A549 (cell line): Measurements from ENCODE around the gene ENKUR. TPM values are rescaled to one million over a fixed set of nuclear protein-coding genes. Genes with fewer than 3 reads are reported as not detected.

Experiments
- ATAC-seq, 2 experiments: fragments of 200-7000 bp in 1 of 2; fragments of >200 bp in 1 of 2; cut with Nextera tagmentation in 1 of 2; cut with Tn5 transposase in 1 of 2; 3 replicates each; pipeline versions ENCODE4 v1.8.0 to v1.9.1; 2018 to 2020; ENCODE audit warnings: mild to moderate bottlenecking in 1 of 2, moderate library complexity in 1 of 2
- CTCF ChIA-PET: fragments of 300-600 bp; sonication (Branson Sonifier 250); formaldehyde crosslinking; extraction: SDS; loops from one replicate; lab custom pipeline; 2021; ENCODE audit warnings: antibody characterized with exemption, inconsistent platforms; lab: Yijun Ruan, JAX
- POLR2A ChIA-PET: fragments of 350-600 bp; formaldehyde crosslinking; extraction: SDS; loops from one replicate; lab custom pipeline; 2021; ENCODE audit warnings: antibody characterized with exemption, inconsistent platforms; lab: Yijun Ruan, JAX
- DNase-seq, 2 experiments: peaks; one replicate each; pipeline versions ENCODE4 v3.0.0 to v3.0.0-alpha.2; 2011 to 2016; ENCODE audit warnings: low read depth in 1 of 2, low spot score in 1 of 2
- FAIRE-seq: peaks from 2 replicates; lab custom pipeline; 2011; peaks lifted over from hg19 to GRCh38; lab: Jason Lieb, UNC
- H3K27ac ChIP-seq, 2 experiments: fragments of >200 bp; sonication (Bioruptor Twin); formaldehyde crosslinking; 3 replicates each; pipeline ENCODE4 v1.5.1; 2016 to 2017
- H3K4me1 ChIP-seq: fragments of >200 bp; sonication (Bioruptor Twin); formaldehyde crosslinking; 3 replicates; pipeline ENCODE4 v1.6.1; 2016
- H3K4me2 ChIP-seq: fragments of >200 bp; sonication (Bioruptor Twin); formaldehyde crosslinking; 3 replicates; pipeline ENCODE4 v1.6.1; 2016
- H3K4me3 ChIP-seq: fragments of >200 bp; sonication (Bioruptor Twin); formaldehyde crosslinking; 3 replicates; pipeline ENCODE4 v1.5.1; 2016
- H3K9me3 ChIP-seq: fragments of >200 bp; sonication (Bioruptor Twin); formaldehyde crosslinking; 3 replicates; pipeline ENCODE4 v1.6.1; 2016
- ATOH8 ChIP-seq: fragments of 250-450 bp; sonication (Bioruptor Pico); IDR thresholded peaks from 2 replicates; pipeline ENCODE4 v1.5.0; 2020; ENCODE audit warnings: low read depth, mild to moderate bottlenecking, moderate library complexity
- BCL3 ChIP-seq: fragments of >200 bp; sonication (Bioruptor Twin); formaldehyde crosslinking; IDR thresholded peaks from 3 replicates; pipeline ENCODE4 v1.6.1; 2016
- BHLHE40 ChIP-seq: IDR thresholded peaks from 2 replicates; pipeline ENCODE4 v1.6.1; 2012; ENCODE audit warnings: low read depth, low read length, inconsistent platforms
- CEBPB ChIP-seq, 2 experiments: fragments of >200 bp in 1 of 2; sonication (Bioruptor Twin) in 1 of 2; formaldehyde crosslinking in 1 of 2; IDR thresholded peaks; 2 replicates each; pipeline ENCODE4 v1.6.1; 2012 to 2016
- CHD2 ChIP-seq: fragments of 150-350 bp; IDR thresholded peaks from 2 replicates; pipeline ENCODE4 v1.6.1; 2014; ENCODE audit warnings: low read length; ENCODE audit not compliant: partially characterized antibody
- CHD4 ChIP-seq: fragments of 200-600 bp; sonication (generic); IDR thresholded peaks from 2 replicates; pipeline ENCODE4 v1.6.1; 2016; ENCODE audit warnings: antibody characterized with exemption, mild to moderate bottlenecking, borderline replicate concordance
- EHF ChIP-seq: fragments of 250-450 bp; sonication (Bioruptor Pico); IDR thresholded peaks from 2 replicates; pipeline ENCODE4 v1.5.0; 2020; ENCODE audit warnings: mild to moderate bottlenecking
- EHMT2 ChIP-seq: fragments of 200-600 bp; sonication (generic); IDR thresholded peaks from 2 replicates; pipeline ENCODE4 v1.6.1; 2016; ENCODE audit warnings: antibody characterized with exemption, low read depth, mild to moderate bottlenecking, moderate library complexity
- EP300 ChIP-seq, 2 experiments: fragments of >200 bp; sonication (Bioruptor Twin); formaldehyde crosslinking; IDR thresholded peaks; 2 replicates in 1 of 2; 3 replicates in 1 of 2; pipeline ENCODE4 v1.6.1; 2016 to 2017
- FOXS1 ChIP-seq: fragments of 250-450 bp; sonication (Bioruptor Pico); IDR thresholded peaks from 2 replicates; pipeline ENCODE4 v1.5.0; 2020; ENCODE audit warnings: mild to moderate bottlenecking, moderate library complexity
- GATA3 ChIP-seq: IDR thresholded peaks from 2 replicates; pipeline ENCODE4 v1.6.1; 2012; ENCODE audit warnings: borderline replicate concordance
- HEYL ChIP-seq: fragments of 250-450 bp; sonication (Bioruptor Pico); IDR thresholded peaks from 2 replicates; pipeline ENCODE4 v1.8.0; 2021; ENCODE audit warnings: mild to moderate bottlenecking, moderate library complexity
- HOXB13 ChIP-seq: fragments of 250-450 bp; sonication (Bioruptor Pico); IDR thresholded peaks from 2 replicates; pipeline ENCODE4 v1.5.0; 2020; ENCODE audit warnings: low read depth, mild to moderate bottlenecking, moderate library complexity
- JUN ChIP-seq, 2 experiments: fragments of >200 bp; sonication (Bioruptor Twin); formaldehyde crosslinking; IDR thresholded peaks; 2 replicates in 1 of 2; 3 replicates in 1 of 2; pipeline ENCODE4 v1.6.1; 2016 to 2017
- JUNB ChIP-seq: fragments of >200 bp; sonication (Bioruptor Twin); formaldehyde crosslinking; IDR thresholded peaks from 2 replicates; pipeline ENCODE4 v1.6.1; 2016
- KDM5A ChIP-seq: fragments of 200-600 bp; sonication (generic); IDR thresholded peaks from 2 replicates; pipeline ENCODE4 v1.6.1; 2016; ENCODE audit warnings: antibody characterized with exemption, mild to moderate bottlenecking
- MAX ChIP-seq: IDR thresholded peaks from 2 replicates; pipeline ENCODE4 v1.6.1; 2012
- MAZ ChIP-seq: fragments of 150-350 bp; IDR thresholded peaks from 2 replicates; pipeline ENCODE4 v1.6.1; 2014; ENCODE audit warnings: antibody characterized with exemption, low read depth, low read length, borderline replicate concordance
- MYC ChIP-seq: IDR thresholded peaks from 2 replicates; pipeline ENCODE4 v1.6.1; 2012; ENCODE audit warnings: mild to moderate bottlenecking, inconsistent platforms, low read length, improper control_type of control experiment, borderline replicate concordance
- NR3C1 ChIP-seq: fragments of >200 bp; sonication (Bioruptor Twin); formaldehyde crosslinking; IDR thresholded peaks from 3 replicates; pipeline ENCODE4 v1.6.1; 2017
- POLR2A ChIP-seq: IDR thresholded peaks from 2 replicates; pipeline ENCODE4 v1.6.1; 2012; ENCODE audit warnings: mild to moderate bottlenecking, low read length
- RAD21 ChIP-seq, 2 experiments: fragments of >200 bp in 1 of 2; sonication (Bioruptor Twin) in 1 of 2; formaldehyde crosslinking in 1 of 2; IDR thresholded peaks in 1 of 2; conservative IDR thresholded peaks in 1 of 2; 2 replicates in 1 of 2; 3 replicates in 1 of 2; pipeline ENCODE4 v1.6.1; 2012 to 2018; ENCODE audit warnings: inconsistent platforms in 1 of 2
- RARB ChIP-seq: fragments of 250-450 bp; sonication (Bioruptor Pico); IDR thresholded peaks from 2 replicates; pipeline ENCODE4 v1.8.0; 2021; ENCODE audit warnings: mild to moderate bottlenecking, moderate library complexity
- TFCP2L1 ChIP-seq: fragments of 250-450 bp; sonication (Bioruptor Pico); IDR thresholded peaks from 2 replicates; pipeline ENCODE4 v1.5.0; 2021; ENCODE audit warnings: mild to moderate bottlenecking
- TP53 ChIP-seq: fragments of 250-450 bp; sonication (Bioruptor Pico); IDR thresholded peaks from 2 replicates; pipeline ENCODE4 v1.5.0; 2021; ENCODE audit warnings: mild to moderate bottlenecking, moderate library complexity
- USF2 ChIP-seq: fragments of 450-650 bp; IDR thresholded peaks from 2 replicates; pipeline ENCODE4 v1.6.1; 2014; ENCODE audit warnings: antibody characterized with exemption
- ZC3H11A ChIP-seq: fragments of 450-650 bp; IDR thresholded peaks from 2 replicates; pipeline ENCODE4 v1.6.1; 2014; ENCODE audit warnings: antibody characterized with exemption, mild to moderate bottlenecking
- WGBS: methylation state at CpG from one replicate; pipeline ENCODE4 v1.1.6; 2017; ENCODE audit errors: missing lambda C conversion rate; 5-methylcytosine and 5-hydroxymethylcytosine counted together
- polyA plus RNA-seq, 4 experiments: library from polyadenylated mRNA; depleted of rRNA in 3 of 4; stranded (reverse); fragments of >200 nt; fragmentation: RNase III in 1 of 4; extraction: RNeasy Plus Mini Kit Qiagen cat#74134 plus additional on column Dnase treatment in 1 of 4; gene quantifications; 2 replicates in 3 of 4; 3 replicates in 1 of 4; pipeline ENCODE4 v1.2.3, GENCODE V29; 2011 to 2017
- TF ChIP-seq, protein P1 (sequence below): fragments of >200 bp; sonication (Bioruptor Twin); formaldehyde crosslinking; IDR thresholded peaks from 2 replicates; pipeline ENCODE4 v1.6.1; 2016
- TF ChIP-seq, protein P2 (sequence below): fragments of 250-450 bp; sonication (Bioruptor Pico); IDR thresholded peaks from 2 replicates; pipeline ENCODE4 v1.5.0; 2021; ENCODE audit warnings: mild to moderate bottlenecking, moderate library complexity, borderline replicate concordance
- TF ChIP-seq, protein P3 (sequence below): IDR thresholded peaks from 2 replicates; pipeline ENCODE4 v1.6.1; 2012; ENCODE audit warnings: low read depth, borderline replicate concordance

The ENKUR gene
- polyA plus RNA-seq, 2 of the 4 experiments (the other 2 are of a cell fraction): 0.30 to 0.43 TPM

GRCh38 chr10:24953675-24954074, 62.3 kb downstream of the ENKUR start:
- ATAC-seq (no peak), DNase-seq (no peak), FAIRE-seq (no peak)
- H3K9me3 ChIP-seq: no peaks in the 10 kb centered on the region
- H3K27ac ChIP-seq: peak overlapping the region; percentile 97 to 100
- TF ChIP-seq HEYL (no peak), RAD21 (conservative IDR thresholded peaks at IDR 0.05 in 1 of 2, IDR thresholded peaks at IDR 0.05 in 1 of 2) (no peak), RARB (CRISPR knock-in tag) (no peak)
- 96% methylated on average over 11 of the region's 11 CpGs for WGBS
- H3K4me3 ChIP-seq: no peak overlapping the region
- peaks cover 39% of the 10 kb centered on the region for H3K4me1 ChIP-seq
- CTCF ChIA-PET: interaction anchor here (0.6 to 1.9 kb wide), 5 partner anchors 11 to 311 kb away, joined by 3 to 4 read pairs (median 3); no protein-coding TSS in a partner anchor
- H3K4me2 ChIP-seq: peak overlapping the region; percentile 84
- POLR2A ChIA-PET: interaction anchor here (0.6 to 0.7 kb wide), 4 partner anchors 10 to 319 kb away, joined by 3 to 15 read pairs (median 6); no protein-coding TSS in a partner anchor

- Histone ChIP-seq H3K4me2 (peak overlapping the region; percentile 84), H3K9me3 (no peaks in the 10 kb centered on the region), H3K4me1 (peaks cover 34% of the 10 kb centered on the region), H3K4me3 (peak overlapping the region; percentile 76), H3K27ac (peak overlapping the region; percentile 97 to 100)
- ChIA-PET POLR2A (interaction anchor here (0.6 to 1.4 kb wide), 6 partner anchors 11 to 318 kb away, joined by 3 to 15 read pairs (median 5); no protein-coding TSS in a partner anchor), CTCF (interaction anchor here (0.6 to 1.9 kb wide), 7 partner anchors 11 to 310 kb away, joined by 3 to 9 read pairs (median 3); no protein-coding TSS in a partner anchor)
- DNase-seq (peak; percentile 44 to 57), ATAC-seq (peak; percentile 73 to 74), FAIRE-seq (no peak)
- 17% methylated on average over 30 of the region's 53 CpGs for WGBS
- peak; percentile 52; the same call in 1 of the 2 replicates for TF ChIP-seq ATOH8 (CRISPR knock-in tag)
- no peak for TF ChIP-seq TFCP2L1
- no peak for TF ChIP-seq TP53 (CRISPR knock-in tag)
- TF ChIP-seq, protein P1, sequence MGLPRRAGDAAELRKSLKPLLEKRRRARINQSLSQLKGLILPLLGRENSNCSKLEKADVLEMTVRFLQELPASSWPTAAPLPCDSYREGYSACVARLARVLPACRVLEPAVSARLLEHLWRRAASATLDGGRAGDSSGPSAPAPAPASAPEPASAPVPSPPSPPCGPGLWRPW: no peak
- TF ChIP-seq USF2: no peak
- TF ChIP-seq HOXB13 (CRISPR knock-in tag): no peak
- TF ChIP-seq CEBPB (IDR thresholded peaks at IDR 0.05): no peak
- TF ChIP-seq POLR2A: no peak; the same call in 1 of the 2 replicates
- TF ChIP-seq CHD4: no peak
- TF ChIP-seq EHMT2: no peak
- no peak for TF ChIP-seq BHLHE40
- TF ChIP-seq MYC: no peak
- TF ChIP-seq ZC3H11A: no peak
- TF ChIP-seq EP300 (IDR thresholded peaks at IDR 0.05): no peak
- no peak for TF ChIP-seq EHF (CRISPR knock-in tag)
- TF ChIP-seq, protein P2, sequence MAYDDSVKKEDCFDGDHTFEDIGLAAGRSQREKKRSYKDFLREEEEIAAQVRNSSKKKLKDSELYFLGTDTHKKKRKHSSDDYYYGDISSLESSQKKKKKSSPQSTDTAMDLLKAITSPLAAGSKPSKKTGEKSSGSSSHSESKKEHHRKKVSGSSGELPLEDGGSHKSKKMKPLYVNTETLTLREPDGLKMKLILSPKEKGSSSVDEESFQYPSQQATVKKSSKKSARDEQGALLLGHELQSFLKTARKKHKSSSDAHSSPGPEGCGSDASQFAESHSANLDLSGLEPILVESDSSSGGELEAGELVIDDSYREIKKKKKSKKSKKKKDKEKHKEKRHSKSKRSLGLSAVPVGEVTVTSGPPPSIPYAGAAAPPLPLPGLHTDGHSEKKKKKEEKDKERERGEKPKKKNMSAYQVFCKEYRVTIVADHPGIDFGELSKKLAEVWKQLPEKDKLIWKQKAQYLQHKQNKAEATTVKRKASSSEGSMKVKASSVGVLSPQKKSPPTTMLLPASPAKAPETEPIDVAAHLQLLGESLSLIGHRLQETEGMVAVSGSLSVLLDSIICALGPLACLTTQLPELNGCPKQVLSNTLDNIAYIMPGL (CRISPR knock-in tag): no peak
- TF ChIP-seq FOXS1: no peak
- no peak for TF ChIP-seq JUNB
- TF ChIP-seq MAZ: no peak
- no peak; the same call in 2 of the 3 replicates for TF ChIP-seq BCL3
- TF ChIP-seq, protein P3, sequence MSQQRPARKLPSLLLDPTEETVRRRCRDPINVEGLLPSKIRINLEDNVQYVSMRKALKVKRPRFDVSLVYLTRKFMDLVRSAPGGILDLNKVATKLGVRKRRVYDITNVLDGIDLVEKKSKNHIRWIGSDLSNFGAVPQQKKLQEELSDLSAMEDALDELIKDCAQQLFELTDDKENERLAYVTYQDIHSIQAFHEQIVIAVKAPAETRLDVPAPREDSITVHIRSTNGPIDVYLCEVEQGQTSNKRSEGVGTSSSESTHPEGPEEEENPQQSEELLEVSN: no peak
- TF ChIP-seq NR3C1: no peak
- TF ChIP-seq HEYL: no peak
- no peak for TF ChIP-seq KDM5A
- peak; percentile 38 to 58; a peak in 3 of 5 replicates for TF ChIP-seq JUN (IDR thresholded peaks at IDR 0.05)
- no peak for TF ChIP-seq GATA3
- no peak; the same call in 1 of the 2 replicates for TF ChIP-seq MAX
- no peak for TF ChIP-seq CHD2
These were observed 63.0 kb downstream of the ENKUR start for GRCh38 chr10:24952707-24953645.
